Transverse colon (tissue), 4 donors: Measurements from ENCODE around the gene FDCSP. TPM values are rescaled to one million over a fixed set of nuclear protein-coding genes. Genes with fewer than 3 reads are reported as not detected.

Experiments
- DNase-seq: peaks from one replicate; pipeline ENCODE4 v3.0.0-alpha.2; 2019
- H3K27ac ChIP-seq, 4 donors: fragments of 200-600 bp; sonication (generic); 2 replicates each; pipeline ENCODE4 v1.5.1; 2016 to 2018; ENCODE audit warnings: inconsistent platforms in 4 of 4
- H3K27me3 ChIP-seq: fragments of 200-600 bp; sonication (generic); 2 replicates; pipeline ENCODE4 v1.5.1; 2017; ENCODE audit warnings: inconsistent platforms
- H3K36me3 ChIP-seq, 4 donors: fragments of 200-600 bp; sonication (generic); 2 replicates each; pipeline ENCODE4 v1.5.1; 2017 to 2019; ENCODE audit warnings: inconsistent platforms in 4 of 4
- H3K4me1 ChIP-seq, 4 donors: fragments of 200-600 bp; sonication (generic); 2 replicates each; pipeline ENCODE4 v1.5.1; 2017 to 2020; ENCODE audit warnings: inconsistent platforms in 4 of 4
- H3K4me3 ChIP-seq, 4 donors: fragments of 200-600 bp; sonication (generic); 1 replicate in 1 of 4; 2 replicates in 3 of 4; pipeline versions ENCODE4 v1.5.1 to v1.6.1; 2017 to 2019; ENCODE audit warnings: inconsistent platforms in 4 of 4
- H3K9me3 ChIP-seq, 2 donors: fragments of 200-600 bp; sonication (generic); 2 replicates each; pipeline ENCODE4 v1.5.1; 2017 to 2019; ENCODE audit warnings: inconsistent platforms in 2 of 2
- EP300 ChIP-seq: sonication (generic); formaldehyde crosslinking; IDR thresholded peaks from one replicate; pipeline ENCODE4 v1.6.1; 2017; ENCODE audit warnings: antibody characterized with exemption, low read depth
- POLR2A ChIP-seq: fragments of 450-650 bp; IDR thresholded peaks from one replicate; pipeline ENCODE4 v1.6.1; 2016; ENCODE audit warnings: antibody characterized with exemption, mild to moderate bottlenecking, moderate library complexity
- POLR2AphosphoS5 ChIP-seq, 3 donors: sonication (generic); formaldehyde crosslinking; IDR thresholded peaks; one replicate each; pipeline ENCODE4 v1.6.1; 2016; ENCODE audit warnings: antibody characterized with exemption in 3 of 3
- WGBS, 2 donors: methylation state at CpG; one replicate each; pipeline ENCODE4 v1.1.5; 2018; ENCODE audit warnings: low coverage in 1 of 2; 5-methylcytosine and 5-hydroxymethylcytosine counted together
- in situ Hi-C, 4 donors: fragments of 200-750 bp; cut with MboI; loops; one replicate each; pipeline versions ENCODE4 v1.15.0 to v1.15.1; 2017; ENCODE audit warnings: low sequenced_read_pairs in 3 of 4, low pct_ligation_motif_present in 1 of 4, low pct_unique_long_range_greater_than_20kb in 1 of 4
- intact Hi-C: fragments of 100-400 bp; cut with DNase I; formaldehyde crosslinking; loops from one replicate; pipeline ENCODE4 v1.15.1; 2023; ENCODE audit warnings: low total_unique reads
- total RNA-seq, 4 donors: library from RNA; depleted of rRNA; stranded (reverse); fragments of >200 nt; gene quantifications; one replicate each; pipeline ENCODE4 v1.1.0, GENCODE V29; 2016
- TF ChIP-seq, protein P1 (sequence below), 5 experiments: fragments of 200-600 bp in 3 of 5; fragments of 450-650 bp in 2 of 5; sonication (generic) in 3 of 5; IDR thresholded peaks; 1 replicate in 2 of 5; 2 replicates in 3 of 5; pipeline ENCODE4 v1.5.1; 2016 to 2017; ENCODE audit warnings: antibody characterized with exemption in 5 of 5, inconsistent platforms in 3 of 5, mild to moderate bottlenecking in 2 of 5, moderate library complexity in 1 of 5

FDCSP gene
- total RNA-seq, 4 donors from 2014 or later, result 15.4 TPM; not detected in 3

- H3K9me3 ChIP-seq, result no peaks in the 10 kb centered on the region
- in situ Hi-C loops (loop anchor here in 3 of 4 donors (25.0 kb wide), 2 partner anchors 275 to 500 kb away; no protein-coding TSS in a partner anchor), intact Hi-C loops (no loop called here)
- H3K36me3 ChIP-seq, result no peaks in the 10 kb centered on the region
- H3K4me3 ChIP-seq, result no peak overlapping the region
- no peaks in the 10 kb centered on the region for H3K4me1 ChIP-seq
- 67 to 90% methylated on average over 1 of the region's 1 CpG for WGBS, 2 donors
- no peak overlapping the region for H3K27ac ChIP-seq
- no peaks in the 10 kb centered on the region for H3K27me3 ChIP-seq
- TF ChIP-seq EP300, result no peak
- TF ChIP-seq POLR2AphosphoS5 (IDR thresholded peaks at IDR 0.05), result no peak
- TF ChIP-seq POLR2A, result no peak
- TF ChIP-seq, protein P1, sequence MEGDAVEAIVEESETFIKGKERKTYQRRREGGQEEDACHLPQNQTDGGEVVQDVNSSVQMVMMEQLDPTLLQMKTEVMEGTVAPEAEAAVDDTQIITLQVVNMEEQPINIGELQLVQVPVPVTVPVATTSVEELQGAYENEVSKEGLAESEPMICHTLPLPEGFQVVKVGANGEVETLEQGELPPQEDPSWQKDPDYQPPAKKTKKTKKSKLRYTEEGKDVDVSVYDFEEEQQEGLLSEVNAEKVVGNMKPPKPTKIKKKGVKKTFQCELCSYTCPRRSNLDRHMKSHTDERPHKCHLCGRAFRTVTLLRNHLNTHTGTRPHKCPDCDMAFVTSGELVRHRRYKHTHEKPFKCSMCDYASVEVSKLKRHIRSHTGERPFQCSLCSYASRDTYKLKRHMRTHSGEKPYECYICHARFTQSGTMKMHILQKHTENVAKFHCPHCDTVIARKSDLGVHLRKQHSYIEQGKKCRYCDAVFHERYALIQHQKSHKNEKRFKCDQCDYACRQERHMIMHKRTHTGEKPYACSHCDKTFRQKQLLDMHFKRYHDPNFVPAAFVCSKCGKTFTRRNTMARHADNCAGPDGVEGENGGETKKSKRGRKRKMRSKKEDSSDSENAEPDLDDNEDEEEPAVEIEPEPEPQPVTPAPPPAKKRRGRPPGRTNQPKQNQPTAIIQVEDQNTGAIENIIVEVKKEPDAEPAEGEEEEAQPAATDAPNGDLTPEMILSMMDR (IDR thresholded peaks at IDR 0.05), result no peak
- no peak for DNase-seq
These were observed 38.7 kb upstream of the FDCSP start for GRCh38 chr4:70187216-70187615.

DNA sequence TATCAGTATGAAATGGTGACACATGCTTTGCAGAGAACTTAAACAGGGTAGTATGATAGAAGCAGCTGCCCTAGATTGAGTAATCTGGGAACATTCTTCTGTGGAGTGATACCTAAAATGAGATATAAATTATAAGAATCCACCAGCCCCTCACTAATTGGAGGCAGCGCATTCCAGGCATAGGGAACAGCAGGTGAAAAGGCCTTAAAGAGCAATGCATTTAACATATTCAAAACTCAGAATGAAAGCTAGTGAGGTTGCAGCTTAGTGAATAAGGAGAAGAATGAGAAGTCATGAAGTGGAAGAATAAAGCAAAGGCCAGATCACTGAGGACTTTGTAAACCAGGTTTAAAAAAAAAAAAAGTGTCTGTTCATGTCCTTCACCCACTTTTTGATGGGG is 35.3 kb upstream of the FDCSP start:
- no peak for DNase-seq
- no peaks in the 10 kb centered on the region for H3K27me3 ChIP-seq
- in situ Hi-C loops, result loop anchor here in 3 of 4 donors (25.0 kb wide), 2 partner anchors 278 to 503 kb away; no protein-coding TSS in a partner anchor
- intact Hi-C loops, result no loop called here
- no peak for TF ChIP-seq POLR2A
- no peak for TF ChIP-seq POLR2AphosphoS5 (IDR thresholded peaks at IDR 0.05)
- TF ChIP-seq, protein P1 (IDR thresholded peaks at IDR 0.05), result no peak
- no peak for TF ChIP-seq EP300
- no peaks in the 10 kb centered on the region for H3K36me3 ChIP-seq
- no peak overlapping the region for H3K27ac ChIP-seq
- no peak overlapping the region for H3K4me3 ChIP-seq
- no peaks in the 10 kb centered on the region for H3K4me1 ChIP-seq
- WGBS, 2 donors, result 96 to 100% methylated on average over 1 of the region's 1 CpG
- no peaks in the 10 kb centered on the region for H3K9me3 ChIP-seq

DNA sequence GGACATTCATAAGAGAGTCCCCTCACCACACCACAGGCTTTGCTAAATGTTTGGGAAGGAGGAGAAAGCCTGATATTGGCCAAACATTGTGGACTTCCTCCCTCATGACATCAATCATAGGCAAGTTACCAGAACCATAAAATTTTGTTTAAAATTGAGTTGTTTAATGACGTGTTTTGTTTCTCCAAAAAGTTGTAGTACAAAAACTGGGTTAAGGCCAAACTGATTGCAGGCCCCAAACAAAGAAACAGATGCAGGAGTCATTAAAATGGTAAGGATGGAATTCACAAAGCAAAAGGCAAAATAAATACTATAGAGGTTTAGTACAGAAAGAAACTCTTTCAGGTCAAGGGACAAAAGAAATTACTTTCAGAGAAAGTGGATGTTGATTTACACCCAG is 34.3 kb upstream of the FDCSP start:
- Histone ChIP-seq H3K36me3 (no peaks in the 10 kb centered on the region), H3K4me1 (no peaks in the 10 kb centered on the region), H3K4me3 (no peak overlapping the region), H3K9me3 (no peaks in the 10 kb centered on the region), H3K27ac (no peak overlapping the region), H3K27me3 (no peaks in the 10 kb centered on the region)
- intact Hi-C loops (no loop called here), in situ Hi-C loops (loop anchor here in 3 of 4 donors (25.0 kb wide), 2 partner anchors 279 to 504 kb away; no protein-coding TSS in a partner anchor)
- DNase-seq, result no peak
- TF ChIP-seq, protein P1 (IDR thresholded peaks at IDR 0.05), result no peak
- no peak for TF ChIP-seq POLR2AphosphoS5 (IDR thresholded peaks at IDR 0.05)
- TF ChIP-seq POLR2A, result no peak
- TF ChIP-seq EP300, result no peak
- 8 to 14% methylated on average over 1 of the region's 1 CpG for WGBS, 2 donors

GRCh38 chr4:70192895-70193294 is 33.0 kb upstream of the FDCSP start:
- H3K27me3 ChIP-seq, result no peaks in the 10 kb centered on the region
- no peaks in the 10 kb centered on the region for H3K9me3 ChIP-seq
- in situ Hi-C loops (loop anchor here in 3 of 4 donors (25.0 kb wide), 2 partner anchors 281 to 506 kb away; no protein-coding TSS in a partner anchor), intact Hi-C loops (no loop called here)
- no peak overlapping the region for H3K27ac ChIP-seq
- H3K4me1 ChIP-seq, result no peaks in the 10 kb centered on the region
- 70 to 94% methylated on average over 2 of the region's 2 CpGs for WGBS, 2 donors
- no peak overlapping the region for H3K4me3 ChIP-seq
- TF ChIP-seq, protein P1 (IDR thresholded peaks at IDR 0.05), result no peak
- TF ChIP-seq EP300, result no peak
- no peak for TF ChIP-seq POLR2AphosphoS5 (IDR thresholded peaks at IDR 0.05)
- no peak for TF ChIP-seq POLR2A
- H3K36me3 ChIP-seq, result no peaks in the 10 kb centered on the region
- DNase-seq, result no peak
